H1 (cell line): Measurements from ENCODE around the gene MAGT1. TPM values are rescaled to one million over a fixed set of nuclear protein-coding genes. Genes with fewer than 3 reads are reported as not detected.

Experiments used
- CTCF ChIA-PET: fragments of 300-600 bp; sonication (Branson Sonifier 250); formaldehyde crosslinking; loops from one replicate; lab custom pipeline; 2021; ENCODE audit not compliant: partially characterized antibody; lab: Charles Lee
- POLR2A ChIA-PET: fragments of 300-600 bp; sonication (Branson Sonifier 250); formaldehyde crosslinking; loops from one replicate; lab custom pipeline; 2021; ENCODE audit warnings: inconsistent platforms; ENCODE audit not compliant: partially characterized antibody; lab: Charles Lee
- DNase-seq, 2 experiments: peaks; one replicate each; pipeline versions ENCODE4 v3.0.0 to v3.0.0-alpha.2; 2010 to 2022; ENCODE audit warnings: low spot score in 2 of 2, low read depth in 1 of 2, mixed read lengths in 1 of 2
- FAIRE-seq: peaks from 2 replicates; lab custom pipeline; 2011; peaks lifted over from hg19 to GRCh38; lab: Jason Lieb, UNC
- H2AFZ ChIP-seq: 2 replicates; pipeline ENCODE4 v1.8.1; 2012; ENCODE audit warnings: low read length, inconsistent platforms
- H2AK5ac ChIP-seq: 2 replicates; pipeline ENCODE4 v1.6.1; 2013; ENCODE audit warnings: low read depth, low read length
- H2BK120ac ChIP-seq: replicated peaks from 2 replicates; pipeline ENCODE3; 2013; ENCODE audit warnings: low read depth, low read length, inconsistent platforms
- H2BK12ac ChIP-seq: 2 replicates; pipeline ENCODE4 v1.6.1; 2013; ENCODE audit warnings: low read depth, low read length
- H2BK15ac ChIP-seq: 2 replicates; pipeline ENCODE4 v1.6.1; 2013; ENCODE audit warnings: low read length
- H2BK20ac ChIP-seq: 2 replicates; pipeline ENCODE4 v1.6.1; 2013; ENCODE audit warnings: low read length
- H2BK5ac ChIP-seq: 2 replicates; pipeline ENCODE4 v1.6.1; 2013; ENCODE audit warnings: low read depth, low read length
- H3K14ac ChIP-seq: 2 replicates; pipeline ENCODE4 v1.6.1; 2013; ENCODE audit warnings: inconsistent platforms; ENCODE audit not compliant: insufficient read length
- H3K18ac ChIP-seq: 2 replicates; pipeline ENCODE4 v1.6.1; 2013; ENCODE audit warnings: low read length; ENCODE audit errors: extremely low read depth
- H3K23ac ChIP-seq: 2 replicates; pipeline ENCODE4 v1.6.1; 2013; ENCODE audit warnings: inconsistent platforms; ENCODE audit not compliant: insufficient read length
- H3K23me2 ChIP-seq: 2 replicates; pipeline ENCODE4 v1.6.1; 2013; ENCODE audit warnings: low read depth, low read length
- H3K27ac ChIP-seq: 2 replicates; pipeline ENCODE4 v1.6.1; 2011; ENCODE audit warnings: low read depth, low read length, inconsistent platforms
- H3K27me3 ChIP-seq, 4 experiments: replicated peaks in 1 of 4; 1 replicate in 1 of 4; 2 replicates in 3 of 4; pipeline versions ENCODE4 v1.6.1 to v1.8.1; 2011 to 2013; ENCODE audit warnings: low read length in 3 of 4, mild to moderate bottlenecking in 3 of 4, inconsistent platforms in 2 of 4, mixed read lengths in 2 of 4, moderate library complexity in 1 of 4; ENCODE audit not compliant: control insufficient read depth in 3 of 4, insufficient read depth in 3 of 4; ENCODE audit errors: extremely low read depth in 1 of 4
- H3K36me3 ChIP-seq, 4 experiments: 2 replicates each; pipeline versions ENCODE4 v1.6.1 to v1.8.1; 2011 to 2013; ENCODE audit warnings: mild to moderate bottlenecking in 4 of 4, low read length in 3 of 4, moderate library complexity in 2 of 4, control low read depth in 1 of 4, inconsistent platforms in 1 of 4; ENCODE audit not compliant: insufficient read depth in 4 of 4, control insufficient read depth in 2 of 4
- H3K4ac ChIP-seq: replicated peaks from 2 replicates; pipeline ENCODE3; 2013; ENCODE audit warnings: low read length, low read depth, mixed read lengths, inconsistent platforms; ENCODE audit not compliant: insufficient read length
- H3K4me1 ChIP-seq, 4 experiments: replicated peaks in 1 of 4; 1 replicate in 1 of 4; 2 replicates in 3 of 4; pipeline versions ENCODE4 v1.6.1 to v1.8.1; 2011 to 2013; ENCODE audit warnings: low read length in 3 of 4, inconsistent platforms in 2 of 4, mixed read lengths in 1 of 4; ENCODE audit not compliant: insufficient read depth in 4 of 4, control insufficient read depth in 3 of 4
- H3K4me2 ChIP-seq, 2 experiments: 2 replicates each; pipeline versions ENCODE4 v1.6.1 to v1.8.1; 2011 to 2013; ENCODE audit warnings: low read depth in 2 of 2, low read length in 2 of 2, control low read depth in 1 of 2, inconsistent platforms in 1 of 2, mild to moderate bottlenecking in 1 of 2; ENCODE audit not compliant: insufficient read depth in 1 of 2
- H3K4me3 ChIP-seq, 4 experiments: fragments of 200-600, 300-600 bp in 1 of 4; sonication (generic), shearing (Covaris generic), sonication (Bioruptor Twin) in 1 of 4; 2 replicates each; pipeline versions ENCODE4 v1.5.1 to v1.8.1; 2011 to 2016; ENCODE audit warnings: low read length in 4 of 4, low read depth in 3 of 4, control low read depth in 2 of 4, inconsistent platforms in 2 of 4, mild to moderate bottlenecking in 2 of 4, mixed read lengths in 1 of 4, moderate library complexity in 1 of 4; ENCODE audit not compliant: insufficient read depth in 2 of 4; ENCODE audit errors: extremely low read depth in 1 of 4
- H3K56ac ChIP-seq: replicated peaks from 2 replicates; pipeline ENCODE3; 2013; ENCODE audit warnings: low read depth, mild to moderate bottlenecking, mixed read lengths, low read length, inconsistent platforms; ENCODE audit not compliant: insufficient read length
- H3K79me1 ChIP-seq: 2 replicates; pipeline ENCODE4 v1.6.1; 2013; ENCODE audit warnings: low read depth, low read length, control low read depth
- H3K79me2 ChIP-seq, 2 experiments: 2 replicates each; pipeline versions ENCODE4 v1.6.1 to v1.8.1; 2012 to 2013; ENCODE audit warnings: low read length in 2 of 2, mild to moderate bottlenecking in 2 of 2, inconsistent platforms in 1 of 2; ENCODE audit not compliant: insufficient read depth in 2 of 2, control insufficient read depth in 1 of 2
- H3K9ac ChIP-seq, 4 experiments: replicated peaks in 1 of 4; 1 replicate in 1 of 4; 2 replicates in 3 of 4; pipeline versions ENCODE4 v1.6.1 to v1.8.1; 2011 to 2013; ENCODE audit warnings: low read depth in 3 of 4, low read length in 3 of 4, control low read depth in 2 of 4, mild to moderate bottlenecking in 2 of 4, moderate library complexity in 2 of 4, inconsistent platforms in 1 of 4; ENCODE audit errors: extremely low read depth in 1 of 4
- H3K9me3 ChIP-seq, 2 experiments: 2 replicates each; pipeline versions ENCODE4 v1.6.1 to v1.8.1; 2012 to 2013; ENCODE audit warnings: mild to moderate bottlenecking in 2 of 2, moderate library complexity in 2 of 2, control low read depth in 1 of 2, inconsistent platforms in 1 of 2, low read depth in 1 of 2, low read length in 1 of 2, mixed read lengths in 1 of 2; ENCODE audit not compliant: insufficient read depth in 2 of 2
- H4K20me1 ChIP-seq, 2 experiments: replicated peaks in 1 of 2; 2 replicates each; pipeline versions ENCODE3 to v1.8.1; 2011 to 2013; ENCODE audit warnings: inconsistent platforms in 2 of 2, low read length in 2 of 2, mild to moderate bottlenecking in 1 of 2; ENCODE audit not compliant: insufficient read depth in 2 of 2, control insufficient read depth in 1 of 2
- H4K5ac ChIP-seq: 2 replicates; pipeline ENCODE4 v1.6.1; 2013; ENCODE audit warnings: low read length, low read depth, mixed read lengths, inconsistent platforms; ENCODE audit not compliant: insufficient read length
- H4K8ac ChIP-seq: 2 replicates; pipeline ENCODE4 v1.8.0; 2013; ENCODE audit warnings: mild to moderate bottlenecking, moderate library complexity, low read length, inconsistent platforms; ENCODE audit not compliant: insufficient read depth; ENCODE audit errors: extremely low read depth
- H4K91ac ChIP-seq: replicated peaks from 2 replicates; pipeline ENCODE3; 2013; ENCODE audit warnings: low read length, mixed read lengths, inconsistent platforms; ENCODE audit not compliant: insufficient read length
- BACH1 ChIP-seq: IDR thresholded peaks from 2 replicates; pipeline ENCODE4 v1.6.1; 2012; ENCODE audit warnings: low read length, improper control_type of control experiment
- BRCA1 ChIP-seq: IDR thresholded peaks from 2 replicates; pipeline ENCODE4 v1.6.1; 2012; ENCODE audit warnings: low read depth, low read length, improper control_type of control experiment
- CHD1 ChIP-seq: IDR thresholded peaks from 2 replicates; pipeline ENCODE4 v1.6.1; 2012; ENCODE audit warnings: low read depth, low read length, improper control_type of control experiment
- CHD2 ChIP-seq: IDR thresholded peaks from 2 replicates; pipeline ENCODE4 v1.6.1; 2012; ENCODE audit warnings: low read length, improper control_type of control experiment
- EGR1 ChIP-seq: IDR thresholded peaks from 2 replicates; pipeline ENCODE4 v1.6.1; 2011; ENCODE audit warnings: low read depth, low read length, borderline replicate concordance
- JUND ChIP-seq: IDR thresholded peaks from 2 replicates; pipeline ENCODE4 v1.6.1; 2011; ENCODE audit warnings: mild to moderate bottlenecking, improper control_type of control experiment, low read length
- KDM4A ChIP-seq: IDR thresholded peaks from one replicate; pipeline ENCODE4 v1.7.1; 2012; ENCODE audit warnings: low read depth, mild to moderate bottlenecking, moderate library complexity, low read length, inconsistent platforms; ENCODE audit not compliant: severe bottlenecking
- POLR2A ChIP-seq, 2 experiments: IDR thresholded peaks; 1 replicate in 1 of 2; 2 replicates in 1 of 2; pipeline ENCODE4 v1.6.1; 2011; ENCODE audit warnings: low read depth in 2 of 2, low read length in 2 of 2, mild to moderate bottlenecking in 2 of 2; ENCODE audit errors: control extremely low read depth in 1 of 2
- POLR2AphosphoS5 ChIP-seq: IDR thresholded peaks from 2 replicates; pipeline ENCODE4 v1.6.1; 2011; ENCODE audit warnings: low read depth, low read length
- POU5F1 ChIP-seq: IDR thresholded peaks from 2 replicates; pipeline ENCODE4 v1.6.1; 2011; ENCODE audit warnings: low read depth, mild to moderate bottlenecking, low read length, moderate library complexity
- SAP30 ChIP-seq: fragments of 300-600 bp; sonication (generic); IDR thresholded peaks from 2 replicates; pipeline ENCODE4 v1.7.1; 2012; ENCODE audit warnings: low read length, moderate library complexity, mild to moderate bottlenecking, inconsistent platforms; ENCODE audit not compliant: insufficient read depth, insufficient replicate concordance
- SIN3A ChIP-seq, 2 experiments: IDR thresholded peaks in 1 of 2; conservative IDR thresholded peaks in 1 of 2; 2 replicates each; pipeline ENCODE4 v1.6.1; 2011 to 2012; ENCODE audit warnings: low read length in 2 of 2, improper control_type of control experiment in 1 of 2, low read depth in 1 of 2, mild to moderate bottlenecking in 1 of 2
- TAF1 ChIP-seq: IDR thresholded peaks from 2 replicates; pipeline ENCODE4 v1.6.1; 2011; ENCODE audit warnings: mild to moderate bottlenecking, low read depth, low read length
- TCF12 ChIP-seq: IDR thresholded peaks from 2 replicates; pipeline ENCODE4 v1.6.1; 2011; ENCODE audit warnings: low read depth, mild to moderate bottlenecking, low read length
- WGBS, 2 experiments: shearing (Covaris generic) in 1 of 2; methylation state at CpG; one replicate each; pipeline versions ENCODE4 v1.1.6 to v1.1.7; 2013 to 2015; ENCODE audit warnings: low lambda C conversion rate in 2 of 2, mixed read lengths in 2 of 2, inconsistent platforms in 1 of 2, low coverage in 1 of 2, missing lambda C conversion rate in 1 of 2; ENCODE audit not compliant: insufficient replicate concordance in 2 of 2, insufficient coverage in 1 of 2, insufficient read length in 1 of 2; ENCODE audit errors: extremely low coverage in 1 of 2, missing lambda C conversion rate in 1 of 2; 5-methylcytosine and 5-hydroxymethylcytosine counted together
- polyA plus RNA-seq, 7 experiments: library from polyadenylated mRNA; depleted of rRNA in 3 of 7; stranded (reverse) in 5 of 7; unstranded in 2 of 7; fragments of >200 nt in 5 of 7; fragments of 200-250 nt in 2 of 7; gene quantifications; 1 replicate in 5 of 7; 2 replicates in 1 of 7; 4 replicates in 1 of 7; pipeline versions ENCODE4 v1.2.1 to v1.2.3, GENCODE V29; 2011 to 2013; ENCODE audit warnings: missing spikeins in 2 of 7, mixed read lengths in 2 of 7
- total RNA-seq: library from RNA; stranded (reverse); fragmentation: NEBNext Ultra II Directional; extraction: Animal tissue kit (Norgen Biotek cat#: 25700); gene quantifications from 2 replicates; pipeline ENCODE4 v1.2.1, GENCODE V29; 2021
- TF ChIP-seq, protein P1 (sequence below): IDR thresholded peaks from 2 replicates; pipeline ENCODE4 v1.6.1; 2012; ENCODE audit warnings: inconsistent platforms

The MAGT1 gene
- total and polyA plus RNA-seq, 2 of the 8 experiments (the other 6 are each of a cell fraction or from before 2014, with no cell fraction given), result 14.4 to 47.6 TPM

DNA sequence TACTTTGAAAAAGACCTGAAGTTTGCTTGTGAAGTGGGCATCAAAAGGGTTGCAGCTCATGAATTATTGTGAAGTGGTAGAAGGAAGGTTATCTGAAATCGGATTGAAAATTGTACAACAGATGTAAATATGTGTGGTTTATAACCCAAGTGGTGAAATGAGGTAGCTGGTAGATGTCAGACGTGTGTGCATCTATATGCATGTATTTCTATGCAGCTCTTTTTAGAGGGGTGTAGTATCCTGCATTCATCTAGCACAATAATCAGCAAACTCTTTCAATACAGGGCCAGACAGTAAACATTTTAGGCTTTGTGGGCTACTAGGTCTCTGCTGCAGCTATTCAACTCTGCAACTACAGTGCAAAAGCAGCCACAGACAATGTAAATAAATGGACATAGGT is 118.6 kb downstream of the MAGT1 start:
- H4K20me1 ChIP-seq, result peaks cover 3 to 4% of the 10 kb centered on the region in 2 experiments
- H3K27me3 ChIP-seq, result no peaks in the 10 kb centered on the region
- peaks cover 19 to 98% of the 10 kb centered on the region in 2 experiments for H3K79me2 ChIP-seq
- 84% methylated on average over 2 of the region's 2 CpGs; no CpG with 5 or more reads in 1 of the 2 experiments for WGBS, 2 experiments
- ChIA-PET POLR2A (interaction anchor here (1.1 kb wide), 1 partner anchor 8 kb away, joined by 3 read pairs; no protein-coding TSS in a partner anchor), CTCF (interaction anchor here (0.6 kb wide), 1 partner anchor 1110 kb away, joined by 3 read pairs; no protein-coding TSS in a partner anchor)
- H3K23me2 ChIP-seq, result no peaks in the 10 kb centered on the region
- H2AFZ ChIP-seq, result no peak overlapping the region
- no peak overlapping the region for H2AK5ac ChIP-seq
- H3K4ac ChIP-seq, result no peak overlapping the region
- FAIRE-seq (no peak), DNase-seq (no peak)
- no peak overlapping the region for H2BK20ac ChIP-seq
- no peak overlapping the region for H3K4me2 ChIP-seq
- H2BK15ac ChIP-seq, result no peak overlapping the region
- H3K79me1 ChIP-seq, result no peaks in the 10 kb centered on the region
- H3K27ac ChIP-seq, result no peak overlapping the region
- no peak overlapping the region for H2BK5ac ChIP-seq
- no peak overlapping the region for H3K4me3 ChIP-seq
- H3K18ac ChIP-seq, result no peak overlapping the region
- H3K23ac ChIP-seq, result no peak overlapping the region
- H2BK120ac ChIP-seq, result no peak overlapping the region
- no peaks in the 10 kb centered on the region for H3K4me1 ChIP-seq
- no peak overlapping the region for H3K56ac ChIP-seq
- H3K14ac ChIP-seq, result no peak overlapping the region
- TF ChIP-seq JUND (no peak), CHD2 (no peak), SIN3A (conservative IDR thresholded peaks at IDR 0.05 in 1 of 2, IDR thresholded peaks at IDR 0.05 in 1 of 2; ENCODE audit: low read depth in 1 of 2, low read length in 2 of 2) (no peak), KDM4A (no peak), SAP30 (no peak), POLR2AphosphoS5 (no peak), TAF1 (no peak), POU5F1 (no peak), EGR1 (no peak), BRCA1 (no peak), BACH1 (no peak), TCF12 (no peak), CHD1 (no peak), POLR2A (IDR thresholded peaks at IDR 0.05; ENCODE audit: control extremely low read depth in 1 of 2, low read depth in 2 of 2, low read length in 2 of 2) (no peak)
- TF ChIP-seq, protein P1, sequence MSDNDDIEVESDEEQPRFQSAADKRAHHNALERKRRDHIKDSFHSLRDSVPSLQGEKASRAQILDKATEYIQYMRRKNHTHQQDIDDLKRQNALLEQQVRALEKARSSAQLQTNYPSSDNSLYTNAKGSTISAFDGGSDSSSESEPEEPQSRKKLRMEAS, result no peak
- TF ChIP-seq, all 59 proteins: peak for 0
- H3K9me3 ChIP-seq, result no peaks in the 10 kb centered on the region
- H3K9ac ChIP-seq, result no peak overlapping the region
- no peak overlapping the region for H2BK12ac ChIP-seq
- no peaks in the 10 kb centered on the region for H3K36me3 ChIP-seq
- no peak overlapping the region for H4K5ac ChIP-seq
- H4K91ac ChIP-seq, result no peak overlapping the region
- no peak overlapping the region for H4K8ac ChIP-seq
